Measurements from ENCODE around the gene LIPE.
A peak's percentile ranks its signal among the peaks of the same experiment; 100 is the strongest.

Gene LIPE

DNA sequence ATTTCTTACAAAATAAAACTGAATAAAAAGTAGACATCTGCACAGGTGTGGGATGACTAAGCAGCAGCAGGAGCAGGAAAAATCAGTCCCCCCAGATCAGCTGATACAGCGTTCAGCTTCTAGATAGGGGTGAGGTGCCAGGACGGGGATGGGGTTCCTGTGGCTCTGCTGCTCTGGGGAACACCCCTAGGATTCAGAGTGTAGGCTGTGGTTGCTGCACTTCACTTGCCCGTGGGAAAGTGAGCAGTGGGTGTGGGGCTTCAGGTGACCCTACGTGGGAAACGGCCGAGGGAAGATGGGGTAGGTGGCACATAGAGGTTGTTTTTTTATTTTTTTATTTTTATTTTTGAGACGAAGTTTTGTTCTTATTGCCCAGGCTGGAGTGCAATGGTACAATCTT, 18.8 kb upstream of the LIPE start:
- DNase-seq: no peak

GRCh38 chr19:42443944-42444398, 16.8 kb upstream of the LIPE start:
- no peak for DNase-seq

DNA sequence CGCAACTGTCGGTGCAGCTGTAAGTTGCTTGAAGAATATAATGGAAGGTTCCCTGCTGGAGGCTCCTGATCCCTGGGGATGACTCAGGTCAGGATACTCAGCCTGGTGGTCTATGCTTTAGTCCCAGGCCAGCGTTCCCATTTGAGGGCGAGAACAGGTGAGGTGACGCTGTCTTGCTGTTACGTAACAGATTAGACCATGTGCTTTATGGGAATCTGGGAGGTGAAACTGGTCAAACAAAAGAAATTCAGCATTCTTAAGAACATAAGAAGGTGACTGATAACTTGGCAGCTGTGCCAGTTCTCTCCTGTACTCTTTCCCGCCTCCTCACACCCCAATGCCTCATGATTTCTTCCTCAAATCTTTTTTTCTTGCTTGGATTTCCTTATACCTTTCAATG, 15.6 kb upstream of the LIPE start, which contains the start of gene CXCL17:
Gene CXCL17, minus strand, starts transcription at position 114 of the 400 bp plus-strand sequence. CDS start 114 bp downstream, outside the sequence.
- DNase-seq: no peak

DNA sequence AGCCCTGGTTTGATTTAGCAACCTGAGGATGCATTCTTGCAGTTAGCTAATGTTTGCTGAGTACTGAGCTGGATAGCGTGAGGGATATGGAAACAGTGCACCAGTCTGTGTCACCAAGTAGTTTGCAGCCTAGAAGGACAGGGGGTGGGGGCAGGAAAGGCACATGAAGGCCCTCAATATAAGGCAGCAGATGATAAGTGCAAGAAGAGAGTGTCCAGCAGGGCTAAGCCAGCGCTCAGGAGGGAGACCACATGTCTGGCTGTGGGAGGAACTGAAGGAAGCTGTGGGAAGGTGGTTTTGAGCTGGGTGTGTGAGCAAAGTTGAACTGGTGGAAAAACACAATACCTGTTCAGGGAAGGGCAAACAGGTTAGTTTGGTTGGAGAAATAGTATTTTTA, 13.9 kb upstream of the LIPE start:
- DNase-seq: peak; percentile 17

DNA sequence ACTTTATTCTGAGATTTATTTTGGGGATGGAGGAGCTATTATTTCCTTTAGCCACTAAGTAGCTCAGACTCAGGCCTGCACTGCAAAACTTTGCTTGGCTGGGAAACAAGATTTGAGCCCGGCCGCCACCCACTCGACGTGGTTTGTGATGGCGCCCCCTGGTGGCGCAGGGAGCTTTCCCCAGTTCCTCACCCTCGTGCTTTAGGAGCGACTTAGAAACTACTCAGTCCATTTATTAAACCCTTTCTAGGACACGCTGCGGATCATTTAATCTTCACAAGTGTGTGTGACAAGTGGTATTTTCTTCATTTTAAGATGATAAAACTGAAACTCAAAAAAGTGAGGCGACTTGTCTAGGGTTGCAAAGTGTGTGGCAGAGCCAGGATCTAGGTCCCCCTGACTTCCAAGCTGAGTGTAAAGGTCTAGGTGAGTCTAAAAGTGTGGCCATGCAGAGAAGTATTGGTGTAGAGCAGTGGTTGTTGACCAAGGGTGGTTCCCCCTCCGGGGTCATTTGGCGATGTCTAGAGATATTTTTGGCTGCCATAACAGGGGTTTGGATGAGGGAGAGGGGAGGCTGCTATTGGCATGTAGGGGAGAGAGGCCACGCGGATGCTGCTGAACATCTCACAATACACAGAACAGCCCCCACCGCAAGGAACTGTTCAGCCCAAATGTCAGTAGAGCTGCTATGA, 13.3 kb upstream of the LIPE start:
- peak; percentile 4 for DNase-seq

DNA sequence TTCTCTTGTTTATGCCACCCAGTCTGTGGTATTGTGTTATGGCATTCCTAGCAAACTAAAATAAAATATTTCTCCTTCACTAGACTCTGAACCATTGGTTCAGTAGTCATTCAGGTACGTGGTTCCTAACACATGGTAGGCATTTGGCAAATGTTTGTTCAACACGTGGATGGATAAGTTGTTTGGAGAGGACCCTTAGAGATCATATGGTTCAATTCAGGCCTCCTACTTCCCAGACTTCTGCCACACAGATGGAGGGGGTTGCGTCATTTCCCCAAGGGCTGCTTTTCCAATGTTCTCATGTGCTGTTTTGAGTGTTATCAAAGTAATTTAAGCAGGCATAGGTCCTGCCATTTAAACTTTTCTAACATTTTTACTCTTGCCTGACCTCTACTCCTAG, 8.8 kb upstream of the LIPE start:
- no peak for DNase-seq

DNA sequence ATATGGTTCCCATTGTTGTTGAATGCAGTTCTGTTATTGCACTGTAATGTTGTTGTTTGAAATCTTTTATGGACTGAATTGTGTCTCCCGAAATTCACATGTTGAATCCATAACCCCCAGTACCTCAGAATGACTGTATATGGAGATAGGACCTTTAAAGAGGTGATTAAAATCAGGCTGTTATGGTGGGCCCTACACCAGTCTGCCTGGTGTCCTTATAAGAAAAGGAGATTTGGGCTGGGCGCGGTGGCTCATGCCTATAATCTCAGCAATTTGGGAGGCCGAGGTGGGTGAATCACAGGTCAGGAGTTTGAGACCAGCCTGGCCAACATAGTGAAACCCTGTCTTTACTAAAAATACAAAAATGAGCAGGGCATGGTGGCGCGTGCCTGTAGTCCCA, 8.1 kb upstream of the LIPE start:
- DNase-seq: no peak

- peak; percentile 17 for DNase-seq
Measured at GRCh38 chr19:42433503-42434260, 6.5 kb upstream of the LIPE start.

GRCh38 chr19:42431486-42431885, 4.3 kb upstream of the LIPE start:
- no peak for DNase-seq

- no peak for DNase-seq
Measured at GRCh38 chr19:42428676-42429075, 1.5 kb upstream of the LIPE start.

DNA sequence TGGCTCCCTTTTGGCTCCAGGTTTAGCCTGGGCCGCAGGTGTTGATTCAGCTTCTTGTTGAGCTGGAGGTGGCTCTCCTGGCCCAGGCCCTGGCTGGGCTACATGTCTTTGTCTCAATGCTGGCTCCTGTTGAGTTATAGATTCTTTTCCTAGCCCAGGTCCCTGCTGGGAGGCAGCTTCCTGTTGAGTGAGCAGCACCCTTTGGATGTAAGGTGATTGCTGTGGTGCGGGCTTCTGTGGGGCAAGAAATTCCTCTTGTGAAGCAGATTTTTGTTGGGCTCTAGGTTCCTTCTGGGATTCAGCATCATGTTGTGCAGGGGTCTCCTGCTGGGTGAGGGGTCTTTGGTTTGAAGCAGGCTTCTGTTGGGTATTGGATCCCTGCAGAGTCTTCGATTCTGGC, 545 bp downstream of the LIPE start:
- no peak for DNase-seq

GRCh38 chr19:42424712-42425131, 2.5 kb downstream of the LIPE start:
- no peak for DNase-seq

DNA sequence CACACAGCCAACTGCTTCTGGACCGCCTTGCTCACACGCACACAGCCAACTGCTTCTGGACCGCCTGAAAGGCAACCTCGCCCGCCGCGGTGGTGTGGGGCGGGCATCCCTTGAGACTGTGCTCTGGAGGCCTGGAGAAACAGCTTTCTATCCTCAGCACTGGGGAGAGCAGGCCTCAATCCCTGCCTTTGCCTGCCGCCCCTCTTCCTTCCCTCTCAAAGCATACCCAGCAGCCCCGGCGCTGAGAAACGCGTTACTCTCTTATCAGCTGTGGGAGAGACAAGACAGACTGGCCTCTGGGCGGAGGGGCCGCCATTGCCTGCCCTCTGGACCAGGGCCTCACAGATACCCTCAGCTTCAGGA, 2.9 kb downstream of the LIPE start:
- DNase-seq: no peak

GRCh38 chr19:42423462-42424344, 3.5 kb downstream of the LIPE start:
- DNase-seq: no peak

GRCh38 chr19:42422901-42423461, 4.2 kb downstream of the LIPE start:
- no peak for DNase-seq

DNA sequence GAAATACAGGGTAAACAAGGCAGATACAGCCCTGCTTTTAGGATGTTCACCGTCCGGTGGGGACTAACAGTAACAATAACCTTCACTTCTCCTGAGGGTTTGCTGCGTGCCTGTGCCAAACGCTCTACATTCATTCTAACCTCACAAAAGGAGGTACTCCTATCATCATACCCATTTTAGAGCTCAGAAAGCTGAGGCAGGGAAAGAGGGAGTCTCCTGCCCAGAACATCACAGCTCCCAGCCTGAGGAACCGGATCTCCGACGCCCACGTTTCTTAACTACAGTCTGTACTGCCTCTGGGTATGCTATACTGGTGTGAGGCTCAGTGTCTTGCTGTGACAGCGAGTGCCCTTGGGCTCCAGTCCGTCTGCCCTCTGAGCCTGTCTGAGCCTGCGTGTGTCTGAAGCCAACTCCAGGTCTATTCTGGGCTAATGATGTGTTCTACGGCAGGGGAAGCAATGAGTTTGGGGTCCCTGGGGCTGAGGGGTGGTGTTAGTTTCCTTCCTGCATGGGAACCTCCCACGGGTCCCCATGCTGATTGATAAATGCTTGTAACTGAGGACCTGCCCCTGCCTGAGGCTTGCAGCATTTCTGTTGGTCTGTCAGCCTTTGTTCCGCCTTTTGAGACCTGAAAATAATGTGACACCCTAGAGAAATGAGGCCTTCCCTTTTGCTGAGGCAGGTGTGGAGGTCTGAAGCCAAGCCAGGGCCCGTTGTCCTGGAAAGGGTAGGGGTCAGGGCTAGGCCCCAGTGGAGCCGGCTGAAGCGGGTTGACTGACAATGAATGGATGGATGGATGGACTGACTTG, 4.9 kb downstream of the LIPE start:
- DNase-seq: no peak

DNA sequence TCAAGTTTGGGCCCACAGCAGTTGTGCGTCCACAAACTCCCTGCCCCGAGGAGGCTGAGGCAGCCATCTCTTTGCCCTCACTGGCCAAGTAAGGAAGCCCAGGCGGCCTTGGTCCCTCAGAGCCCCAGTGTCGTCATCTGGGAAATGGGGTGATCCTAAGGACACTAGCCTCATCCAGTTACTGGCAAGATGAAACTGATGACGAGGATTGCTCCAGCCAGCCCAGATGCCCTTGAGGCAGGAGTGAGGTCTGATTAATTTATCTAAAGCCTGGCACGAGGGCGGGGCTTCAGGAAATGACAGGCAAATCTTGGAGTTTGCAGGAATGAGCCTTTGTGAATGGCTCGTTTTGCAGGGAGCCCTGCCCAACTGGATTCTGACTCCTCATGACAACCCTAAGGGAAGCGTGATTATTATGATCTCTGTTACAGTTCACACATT, 5.6 kb downstream of the LIPE start:
- DNase-seq: no peak

DNA sequence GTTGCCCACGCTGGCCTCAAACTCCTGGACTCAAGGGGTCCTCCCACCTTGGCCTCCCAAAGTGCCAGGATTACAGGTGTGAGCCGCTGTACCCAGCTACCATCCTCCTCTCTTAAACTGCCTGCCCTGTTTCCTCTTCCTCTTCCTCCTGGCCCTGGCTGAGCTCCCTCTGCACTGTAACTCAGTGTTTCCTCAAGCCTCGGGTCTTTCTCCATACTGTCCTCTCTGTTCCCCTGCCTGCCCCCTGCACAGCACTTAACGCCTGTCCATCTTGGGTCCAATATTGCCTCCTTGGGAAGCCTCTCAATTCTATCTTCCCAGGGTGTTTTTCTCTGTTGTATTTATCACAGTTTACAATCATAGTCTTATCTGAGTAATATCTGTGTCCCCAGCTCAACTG, 6.1 kb downstream of the LIPE start:
- no peak for DNase-seq

- peak; percentile 6 for DNase-seq
Measured at GRCh38 chr19:42420055-42420544, 7.1 kb downstream of the LIPE start.

DNA sequence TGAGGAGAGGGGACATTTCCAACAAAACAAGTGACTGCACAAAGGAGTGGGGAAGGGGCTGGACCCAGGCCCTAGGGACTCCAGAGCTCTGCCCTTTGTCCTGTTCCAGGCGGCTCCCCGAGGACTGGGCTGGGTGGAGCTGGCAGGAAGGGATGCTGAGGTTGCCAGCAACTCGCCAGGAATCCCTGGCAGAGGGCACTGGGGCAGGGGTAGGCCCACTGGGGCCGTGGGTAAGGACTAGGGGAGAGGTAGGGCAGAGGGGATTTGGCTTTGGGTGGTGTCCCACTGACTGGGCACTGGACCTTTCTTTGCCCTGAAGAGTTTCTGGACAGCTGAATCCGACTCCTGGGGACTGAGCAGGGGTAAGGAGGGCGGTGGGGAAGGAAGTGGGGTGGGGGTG, 7.9 kb downstream of the LIPE start:
- DNase-seq: no peak

- no peak for DNase-seq
Measured at GRCh38 chr19:42412661-42413076, 14.5 kb downstream of the LIPE start.

DNA sequence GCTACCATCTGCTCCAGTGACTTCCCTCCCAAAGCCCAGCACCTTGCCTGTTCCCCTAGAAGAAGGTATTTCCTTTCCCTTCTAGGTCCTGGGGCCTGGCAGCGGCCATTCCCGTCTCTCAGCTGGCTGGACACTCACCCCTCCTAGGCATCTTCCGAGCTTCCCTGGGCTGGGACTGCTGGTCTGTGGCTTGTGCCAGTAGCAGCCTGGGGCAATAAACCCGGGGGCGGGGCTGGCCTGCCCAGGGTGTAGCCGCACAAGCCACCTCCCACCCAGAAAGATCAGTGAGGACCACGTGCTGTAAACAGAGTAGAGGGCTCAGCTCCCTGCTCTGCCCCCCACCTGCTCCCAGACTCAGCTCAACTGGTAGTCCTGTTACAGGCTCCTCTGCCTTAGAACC, 15.0 kb downstream of the LIPE start:
- no peak for DNase-seq

Data from GF-D8 (cell line).